ENCODE measurements around the gene RPL29.

RPL29 gene

DNA sequence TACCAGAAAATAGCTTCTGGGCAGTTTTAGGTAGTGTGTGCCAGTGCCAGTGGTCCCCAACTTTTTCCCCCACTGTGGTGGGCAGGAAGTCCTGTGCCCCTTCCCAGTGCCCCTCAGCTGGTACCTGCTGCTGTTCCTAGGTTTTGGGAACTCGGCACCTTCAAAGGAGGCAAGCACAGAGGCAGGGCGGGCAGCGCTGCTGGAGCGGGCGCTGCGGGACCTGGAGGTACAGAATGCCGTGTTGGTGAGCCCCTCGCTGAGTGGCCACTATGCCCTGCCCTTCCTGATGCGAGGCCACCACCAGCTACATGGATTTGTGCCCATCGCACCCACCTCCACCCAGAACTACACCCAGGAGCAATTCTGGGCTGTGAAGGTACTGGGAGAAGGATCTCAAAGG is 15.4 kb downstream of the RPL29 start:
- DNase-seq = no peak

DNA sequence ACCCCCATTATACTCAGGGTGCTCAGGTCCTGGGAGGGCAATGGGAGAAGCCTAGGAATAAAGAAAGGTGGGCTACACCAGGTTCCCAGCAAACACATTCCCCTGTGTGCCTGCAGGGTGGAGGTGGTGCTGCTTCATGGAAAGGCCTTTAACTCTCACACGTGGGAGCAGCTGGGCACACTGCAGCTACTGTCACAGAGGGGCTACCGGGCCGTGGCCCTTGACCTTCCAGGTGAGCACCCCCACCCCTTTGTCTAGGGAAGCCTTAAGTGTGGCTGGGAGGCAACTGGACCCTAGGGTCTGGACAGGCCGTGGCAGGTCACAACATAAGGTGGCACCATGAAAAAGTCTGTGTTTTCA is 17.6 kb downstream of the RPL29 start:
- no peak for DNase-seq

DNA sequence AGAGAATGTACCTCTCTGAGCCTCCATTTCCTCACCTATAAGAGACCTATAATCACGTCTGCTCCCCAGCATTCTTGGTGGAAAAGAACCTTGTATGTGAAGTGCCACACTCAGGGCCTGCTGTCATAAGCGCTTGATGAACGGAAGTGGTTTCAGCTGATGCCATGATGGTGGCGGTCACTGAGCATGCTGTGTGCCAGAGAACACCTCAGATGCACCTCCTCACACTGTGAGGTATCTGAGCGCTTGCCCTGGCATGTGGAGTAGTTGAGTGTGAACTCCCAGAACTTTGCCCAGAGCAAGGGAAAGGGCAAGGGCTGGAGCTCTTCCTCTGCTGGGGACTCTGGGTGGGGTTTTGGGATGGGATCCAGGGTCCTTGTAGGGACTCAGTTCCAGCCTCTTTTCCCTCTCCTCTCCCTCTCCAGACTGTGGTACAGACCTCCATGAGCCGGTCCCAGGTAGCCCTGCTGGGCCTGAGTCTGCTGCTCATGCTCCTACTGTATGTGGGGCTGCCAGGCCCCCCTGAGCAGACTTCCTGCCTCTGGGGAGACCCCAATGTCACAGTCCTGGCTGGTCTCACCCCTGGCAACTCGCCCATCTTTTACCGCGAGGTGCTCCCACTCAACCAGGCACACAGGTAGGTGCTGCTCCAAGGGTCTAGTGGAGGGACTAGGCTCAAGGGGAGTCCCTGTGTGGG is 18.1 kb downstream of the RPL29 start:
- DNase-seq = no peak

DNA sequence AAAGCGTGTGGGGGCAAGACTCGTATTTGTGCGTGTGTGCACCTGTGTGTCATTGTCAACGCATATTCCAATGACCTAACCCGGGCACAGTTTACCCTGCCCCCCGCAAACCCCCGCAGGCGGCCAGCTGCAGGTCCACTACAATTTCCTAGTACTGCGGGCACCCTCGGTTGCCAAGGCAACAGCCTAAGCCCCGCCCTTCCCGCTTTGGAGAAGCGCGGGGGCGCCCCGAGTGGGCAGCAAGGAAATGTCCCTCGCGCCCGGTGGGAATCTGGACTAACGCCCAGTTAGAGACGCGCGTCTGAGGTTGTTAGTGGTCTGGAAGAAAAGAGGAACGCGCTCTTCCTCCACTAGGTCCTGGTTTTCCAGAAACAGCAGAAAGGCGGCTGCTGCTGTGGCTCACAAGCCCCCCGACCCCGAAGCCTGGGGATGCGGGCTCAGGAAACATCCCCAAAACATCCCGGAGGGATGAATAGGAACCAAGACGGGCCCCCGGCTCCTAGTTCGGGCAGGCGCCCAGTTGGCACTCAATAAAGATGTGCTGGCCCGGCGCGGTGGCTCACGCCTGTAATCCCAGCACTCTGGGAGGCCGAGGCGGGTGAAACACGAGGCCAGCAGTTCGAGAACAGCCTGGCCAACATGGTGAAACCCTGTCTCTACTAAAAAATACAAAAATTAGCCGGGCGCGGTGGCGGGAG is 19.7 kb downstream of the RPL29 start:
- DNase-seq = no peak

DNA sequence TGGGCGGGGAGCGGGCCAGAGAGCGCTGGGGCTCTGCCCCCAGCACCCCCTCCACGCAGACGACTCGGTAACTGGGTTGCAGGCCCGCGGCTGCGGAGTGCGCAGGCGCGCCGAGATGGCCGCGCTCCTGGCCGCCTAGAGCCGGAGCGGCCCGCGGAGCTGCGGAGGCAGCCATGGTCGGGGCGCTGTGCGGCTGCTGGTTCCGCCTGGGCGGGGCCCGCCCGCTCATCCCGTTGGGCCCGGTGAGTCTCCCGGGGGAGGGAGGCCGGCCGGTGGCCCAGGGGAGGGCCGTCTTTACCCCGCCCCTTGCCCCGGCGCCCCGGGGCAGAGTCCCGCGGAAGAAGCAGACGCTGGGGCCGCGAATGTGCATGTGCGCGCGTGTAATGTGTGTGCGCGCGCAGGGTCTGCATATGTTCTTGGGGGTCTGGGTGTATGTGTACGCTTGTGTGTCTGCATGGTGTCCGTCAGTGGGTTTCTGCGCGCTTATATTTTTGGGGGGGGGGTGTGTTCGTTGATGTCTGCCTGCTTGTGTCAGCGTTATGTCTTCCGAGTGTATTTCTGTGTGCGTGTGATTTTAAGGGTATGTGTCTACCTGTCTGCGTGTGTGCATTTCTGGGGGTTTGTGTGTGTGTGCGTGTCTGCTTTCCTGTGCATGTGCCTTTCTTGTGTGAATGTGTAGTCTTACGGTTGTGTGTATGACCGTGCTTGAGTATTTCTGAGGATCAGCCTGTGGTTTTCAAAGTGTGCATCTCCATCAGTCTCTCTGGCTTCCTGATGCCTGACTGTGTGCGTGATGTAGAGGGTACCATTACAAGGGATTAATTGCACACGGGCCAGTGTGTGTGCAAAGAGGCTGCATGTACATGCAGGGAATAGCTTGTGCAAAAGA is 20.5 kb downstream of the RPL29 start, which contains the start of gene ABHD14A:
TSS of gene ABHD14A (plus strand) at position 102 of the 889 bp plus-strand sequence. CDS start at position 174, 72 bp downstream.
- no peak for DNase-seq

DNA sequence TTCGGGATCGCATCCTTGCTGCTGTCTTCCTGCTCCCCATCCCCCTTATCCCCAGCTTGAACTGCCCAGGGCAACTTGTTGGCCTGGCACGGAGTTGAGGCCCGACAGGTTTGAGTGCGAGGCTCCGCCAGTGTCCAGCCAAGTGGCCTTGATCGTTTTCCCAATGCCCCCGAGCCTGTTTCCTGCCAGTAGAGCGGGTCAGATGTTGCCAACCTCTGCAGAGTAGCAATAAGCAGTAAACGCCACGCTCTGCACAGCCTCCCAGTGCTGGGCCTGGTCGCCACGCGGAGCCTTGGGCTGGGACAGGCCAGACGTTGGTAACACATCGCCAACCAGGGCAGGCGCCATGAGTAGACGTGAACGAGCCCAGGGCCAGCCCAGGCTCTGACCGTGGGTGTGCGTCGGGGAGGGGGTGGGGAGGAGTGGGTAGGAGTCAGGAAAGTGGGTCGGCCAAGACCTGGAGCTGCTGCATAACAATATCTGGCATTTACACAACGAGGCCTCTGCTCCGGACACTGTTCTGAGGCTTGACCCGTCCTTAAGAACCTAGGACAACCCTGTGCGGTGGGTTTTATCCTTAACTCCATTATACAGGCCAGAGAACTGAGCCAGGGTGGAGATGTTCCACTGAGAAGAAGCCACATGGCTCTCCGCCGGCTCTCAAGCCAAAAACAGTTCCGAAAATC is 21.3 kb downstream of the RPL29 start:
- no peak for DNase-seq

DNA sequence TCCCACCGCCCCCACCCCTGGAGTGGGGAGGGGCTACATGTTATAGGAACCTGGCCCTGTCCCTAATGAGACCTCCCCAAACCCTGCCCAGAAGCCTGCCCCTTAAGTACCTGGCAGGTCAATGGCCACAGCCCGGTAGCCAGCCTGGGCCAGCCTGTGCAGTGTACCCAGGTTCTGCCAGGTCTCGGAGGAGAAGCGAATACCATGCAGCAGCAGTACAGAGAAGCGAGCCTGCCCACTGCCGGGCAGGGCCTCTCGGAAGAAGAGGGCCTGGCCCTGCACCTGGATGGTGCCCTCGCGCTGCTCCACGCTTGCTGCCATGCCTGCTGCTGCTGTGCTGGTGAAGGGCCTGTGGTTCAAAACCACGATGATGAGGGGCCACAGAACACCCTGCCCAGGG is 24.3 kb downstream of the RPL29 start:
- DNase-seq = no peak

DNA sequence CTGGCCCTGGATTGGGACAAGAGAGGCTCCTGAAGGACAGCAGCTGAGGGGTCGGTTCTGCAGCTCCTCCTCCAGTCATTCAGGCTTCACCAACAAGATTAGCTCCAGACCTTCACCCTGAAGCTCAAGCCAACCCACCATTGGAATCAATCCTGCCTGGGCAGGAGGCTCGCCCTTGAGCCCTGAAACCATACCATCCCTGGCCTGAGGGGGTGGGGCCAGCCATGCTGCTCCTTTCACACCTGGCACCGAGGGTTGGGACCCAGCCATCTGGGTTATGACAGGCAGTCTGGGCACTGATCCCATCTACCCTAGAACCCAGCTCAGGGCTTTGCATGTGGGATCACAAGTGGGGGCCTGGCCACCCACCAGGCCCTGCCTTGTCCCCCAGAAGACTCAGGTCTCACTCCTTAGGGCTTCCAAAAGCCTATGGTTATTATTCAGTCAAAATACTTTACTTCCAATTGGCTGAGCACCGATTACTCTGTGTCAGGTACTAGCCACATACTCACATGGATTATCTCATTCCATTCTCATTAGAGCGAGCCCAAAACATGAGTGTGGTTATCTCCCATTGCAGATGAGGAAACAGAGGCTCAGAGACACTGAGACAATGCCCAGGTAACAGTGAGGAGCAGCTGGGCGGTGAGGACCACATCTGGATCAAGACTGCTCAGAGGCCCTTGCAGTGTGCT is 24.9 kb downstream of the RPL29 start:
- no peak for DNase-seq

DNA sequence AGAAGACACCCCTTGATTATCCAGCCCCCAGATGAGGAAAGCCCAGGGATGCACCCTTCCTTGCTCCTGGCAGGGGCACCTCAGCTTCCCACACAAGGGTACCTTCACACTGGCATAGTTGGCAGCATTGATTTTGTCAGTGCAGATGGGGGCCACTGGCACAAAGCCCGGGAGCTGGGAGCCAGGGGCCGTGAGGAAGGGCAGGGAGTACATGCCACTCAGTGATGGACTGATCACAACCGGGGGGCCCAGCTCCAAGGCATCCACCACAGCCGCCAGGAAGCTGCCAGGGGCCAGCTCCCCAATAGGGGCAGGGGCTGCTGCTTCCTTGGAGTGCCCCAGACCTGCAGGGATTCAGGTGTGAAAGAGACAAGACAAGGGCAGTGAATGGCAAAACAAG is 25.9 kb downstream of the RPL29 start:
- DNase-seq = no peak

DNA sequence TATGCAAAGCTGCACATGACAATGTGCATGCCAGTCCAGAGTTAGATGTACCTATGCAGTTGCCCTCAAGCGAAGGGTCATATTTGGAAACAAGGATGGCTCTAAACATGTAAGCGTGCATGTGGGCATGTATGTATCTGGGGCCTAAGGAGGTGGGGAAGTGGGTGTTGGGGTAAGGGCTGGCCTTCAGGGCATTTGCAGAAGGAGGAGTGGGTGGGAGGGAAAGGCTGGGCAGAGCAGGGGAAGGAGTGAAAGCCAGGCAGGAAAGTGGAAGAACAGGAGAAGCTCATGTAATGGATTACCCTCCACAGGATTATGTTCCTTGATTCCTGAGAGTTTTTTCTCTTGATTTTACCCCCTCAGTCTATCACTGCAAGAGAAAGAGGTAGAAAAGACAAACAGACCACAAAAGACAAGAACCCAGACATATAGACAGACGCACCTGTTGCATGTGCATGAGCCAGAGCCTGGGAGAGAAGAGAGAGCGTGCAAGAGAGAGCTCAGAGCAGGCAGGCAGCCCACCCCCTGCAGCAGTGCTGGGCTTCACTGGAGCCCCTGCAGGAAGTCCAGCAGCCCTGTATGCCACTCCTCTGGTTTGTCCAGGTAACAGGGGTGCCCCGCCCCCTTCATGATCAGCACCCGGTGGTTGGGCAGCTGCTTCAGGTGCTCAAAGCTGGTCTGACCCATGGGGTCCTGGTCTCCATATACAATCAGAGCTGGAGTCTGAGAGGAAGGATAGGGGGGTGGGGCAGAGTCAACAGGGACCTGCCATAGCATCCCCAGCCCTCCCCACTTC is 26.6 kb downstream of the RPL29 start:
- no peak for DNase-seq

DNA sequence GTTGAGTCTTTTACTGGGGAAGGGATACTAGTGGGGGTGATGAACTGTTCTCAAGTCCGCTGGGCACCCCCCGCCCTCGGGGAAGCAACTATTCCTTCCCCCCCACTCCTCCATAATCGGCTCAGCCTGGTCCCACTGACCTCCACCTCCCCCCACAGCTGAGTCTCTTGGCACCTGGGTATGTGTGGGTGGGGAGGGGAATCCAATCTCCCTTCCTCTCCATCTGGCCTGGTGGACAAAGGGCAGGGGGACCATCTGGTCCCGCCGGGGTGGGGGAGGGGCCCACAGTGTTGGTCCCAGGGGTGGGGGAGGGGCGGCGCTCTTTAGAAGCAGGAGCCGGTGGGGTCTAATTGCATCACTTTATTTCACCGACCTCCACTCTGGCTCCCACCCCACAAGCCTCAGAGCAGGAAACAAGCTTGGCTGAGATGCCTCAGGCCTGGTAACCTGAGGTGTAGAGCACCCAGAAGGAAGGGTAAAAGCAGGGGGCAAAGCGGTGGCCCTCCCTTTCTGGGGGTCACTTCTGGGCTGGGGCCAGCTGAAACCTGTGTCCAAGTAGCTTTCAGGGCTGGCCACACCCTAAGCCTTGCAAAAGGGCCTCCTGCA is 27.4 kb downstream of the RPL29 start:
- DNase-seq = no peak

DNA sequence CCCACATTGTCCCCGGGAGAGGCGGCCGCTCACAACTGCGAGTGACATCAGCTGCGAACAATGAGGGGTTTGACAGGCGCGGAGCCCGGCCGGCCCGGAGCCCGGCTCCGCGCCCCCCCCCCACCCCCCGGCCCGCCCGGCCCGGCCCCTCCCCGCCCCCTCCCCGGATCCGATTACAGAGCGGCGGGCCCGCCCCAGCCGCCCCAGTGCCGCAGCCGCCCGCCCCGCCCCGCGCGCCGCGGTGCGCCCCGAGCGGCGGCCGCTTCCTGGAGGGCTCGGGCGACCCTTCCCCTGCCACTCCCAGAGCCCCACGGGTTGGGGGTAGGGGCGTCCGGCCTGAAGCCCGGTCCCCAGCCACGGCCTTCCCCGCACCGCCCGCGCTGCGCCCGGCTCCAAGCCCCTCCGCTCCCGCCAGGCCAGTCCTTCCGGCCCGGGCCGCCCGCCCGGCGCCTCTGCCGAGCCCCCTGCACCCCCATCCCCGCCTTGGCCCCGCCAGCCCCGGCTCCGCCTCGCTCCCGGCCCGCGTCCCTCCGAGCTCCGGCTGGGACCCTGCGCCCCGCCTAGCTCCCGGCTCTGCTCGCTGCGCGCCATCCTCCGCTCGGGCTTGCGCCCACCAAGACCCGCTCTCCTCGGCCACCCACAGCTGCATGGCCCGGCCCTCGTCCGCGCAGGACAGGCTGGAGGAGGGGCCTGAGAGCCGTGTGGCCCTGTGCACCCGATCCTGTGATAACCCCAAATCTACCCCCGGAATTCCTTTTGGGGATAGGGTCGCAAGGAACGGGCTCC is 28.1 kb downstream of the RPL29 start, which contains the start of gene PCBP4:
TSS of gene PCBP4 (minus strand) at position 71 of the 786 bp plus-strand sequence. CDS start 6,214 bp downstream, outside the sequence.
- DNase-seq = no peak

DNA sequence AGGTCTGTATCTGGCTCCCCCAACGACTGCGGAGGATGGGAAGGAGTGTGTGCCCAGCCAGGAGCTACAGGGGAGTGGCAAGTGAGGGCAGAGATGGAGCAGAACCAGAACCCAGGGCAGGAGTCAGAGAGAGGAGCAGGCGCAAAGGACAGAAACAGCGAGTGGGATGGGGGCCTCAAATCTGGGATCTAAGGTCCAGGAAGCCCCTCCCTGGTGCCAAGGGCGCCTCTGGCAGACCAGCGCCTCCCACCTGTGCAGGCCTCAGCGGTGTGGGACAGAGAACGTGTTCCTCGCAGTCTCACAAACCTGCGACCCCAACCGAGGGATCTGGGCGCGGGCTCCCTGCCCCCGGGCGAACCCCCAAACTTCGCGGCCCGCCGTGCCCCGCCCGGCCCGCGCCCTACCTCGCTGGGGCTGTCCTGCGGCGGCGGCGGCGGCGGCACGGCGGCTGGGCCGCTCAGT is 28.7 kb downstream of the RPL29 start:
- DNase-seq = no peak

DNA sequence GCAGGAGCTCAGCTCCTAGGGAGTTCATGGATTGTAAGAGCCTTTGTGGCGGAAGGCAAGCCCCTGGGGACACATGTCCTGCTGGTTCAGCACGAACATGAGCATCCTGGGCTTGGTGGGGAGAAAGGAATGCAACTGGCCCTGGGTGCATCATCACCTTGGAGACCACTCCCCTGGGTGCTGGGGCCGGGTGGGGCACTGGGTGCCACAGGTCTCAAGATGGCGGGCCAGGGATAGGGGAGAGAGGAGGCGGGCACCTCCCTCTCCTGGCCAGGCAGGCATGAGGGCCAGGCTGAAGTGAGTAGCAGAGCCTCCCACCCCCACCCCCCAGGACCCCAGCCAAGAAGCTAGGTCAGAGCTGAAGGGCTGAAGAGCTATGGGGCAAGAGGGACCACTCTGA is 29.2 kb downstream of the RPL29 start:
- DNase-seq = no peak

DNA sequence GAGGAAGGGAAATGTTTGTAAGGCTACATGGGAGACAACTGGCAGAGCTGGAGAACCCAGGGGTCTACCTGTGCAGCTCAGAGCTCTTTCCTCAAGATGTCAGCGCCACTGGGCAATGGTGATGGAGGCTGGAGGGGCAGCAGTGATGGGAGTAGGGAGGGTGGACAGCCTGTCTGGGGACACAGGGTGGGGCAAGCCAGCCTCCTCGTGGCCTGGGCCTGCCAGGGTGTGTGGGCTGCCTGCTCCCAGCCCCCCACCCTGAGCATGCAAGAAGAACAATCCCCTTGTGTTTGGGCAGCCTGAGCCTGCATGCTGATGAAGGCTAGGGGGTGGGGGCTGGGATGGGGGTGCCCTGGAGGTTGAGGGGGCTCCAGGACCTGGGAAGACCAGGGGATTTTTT is 29.7 kb downstream of the RPL29 start:
- DNase-seq = no peak

DNA sequence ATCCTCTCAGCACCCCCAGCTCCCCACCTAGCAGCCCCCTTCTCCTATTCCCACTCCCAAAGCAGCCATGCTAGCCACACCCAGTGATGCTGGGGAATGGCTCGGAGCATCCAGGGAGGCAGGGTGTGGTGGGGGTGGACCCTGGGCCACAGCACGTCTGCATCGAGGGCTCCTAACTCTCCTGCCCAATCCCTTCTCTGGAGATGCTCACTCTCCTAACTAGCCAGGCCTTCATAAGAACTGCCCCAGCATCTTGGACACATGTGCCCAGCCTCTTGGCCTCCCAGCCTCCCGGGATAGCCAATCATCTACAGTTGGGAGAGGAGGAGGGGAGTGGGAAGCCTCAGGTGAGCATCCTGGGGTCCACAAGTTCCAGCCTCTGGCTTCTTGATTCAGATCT is 31.2 kb downstream of the RPL29 start:
- DNase-seq = no peak

DNA sequence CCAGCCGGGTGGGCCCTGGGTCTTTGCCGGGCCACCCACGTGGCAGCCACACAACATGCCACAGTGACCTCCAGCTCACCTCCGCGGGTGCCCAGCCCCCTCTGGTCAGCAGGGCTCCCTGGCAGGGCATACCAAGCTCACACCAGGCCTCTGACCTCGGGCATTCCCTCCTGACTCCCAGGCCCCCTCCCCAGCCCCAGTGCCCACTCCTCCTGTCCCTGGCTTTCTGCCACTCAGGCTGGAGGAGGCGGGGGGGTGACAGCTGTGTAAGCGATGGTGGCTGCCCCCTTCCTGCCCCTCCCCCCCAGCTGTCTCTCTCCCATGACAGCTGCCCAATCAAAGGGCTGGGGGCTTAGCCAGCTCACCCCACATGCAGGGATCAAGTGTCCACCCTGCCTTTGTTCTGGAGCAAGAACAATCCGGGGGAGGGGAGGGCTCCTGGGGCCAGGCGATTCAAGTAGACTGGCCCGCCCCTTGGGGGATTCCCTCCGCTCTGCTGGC is 31.7 kb downstream of the RPL29 start:
- no peak for DNase-seq

DNA sequence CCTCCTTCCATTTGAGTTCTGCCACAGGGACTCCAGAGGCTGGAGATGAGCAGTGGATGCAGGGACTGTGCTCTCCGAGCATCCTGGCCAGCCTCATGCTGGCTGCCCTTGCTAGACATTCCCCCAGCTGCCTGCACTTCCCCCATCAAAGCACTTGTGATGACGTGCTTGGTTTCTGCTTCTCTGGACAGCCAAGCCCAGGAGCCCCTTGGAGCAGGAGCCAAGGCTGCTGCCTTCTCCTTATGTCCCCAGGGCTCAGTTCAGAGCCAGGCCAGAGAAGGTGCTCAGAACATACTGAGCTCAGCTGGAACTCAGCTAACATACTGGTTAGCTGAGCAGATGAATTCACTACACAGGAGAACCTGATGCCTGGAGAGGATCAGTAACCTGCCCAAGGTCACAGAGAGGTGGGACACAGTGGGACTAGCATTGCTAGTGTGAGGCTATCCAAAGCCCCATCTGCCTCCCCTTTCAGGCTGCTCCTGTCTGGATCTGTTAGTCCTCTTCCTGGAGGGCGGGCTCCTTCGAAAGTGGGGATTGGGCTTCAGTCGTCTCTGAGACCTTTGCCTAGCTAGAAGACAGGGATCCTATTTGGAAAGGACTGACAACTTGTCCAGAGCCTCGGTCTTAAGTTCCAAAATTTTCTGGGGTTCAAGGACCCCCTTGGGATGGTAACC is 32.7 kb downstream of the RPL29 start:
- DNase-seq = no peak
